ENCODE data around the gene SLC9A8.

Gene SLC9A8

GRCh38 chr20:49814057-49814694 is 1.5 kb downstream of the SLC9A8 start:
- no peak for DNase-seq

- no peak for DNase-seq
These were observed 6.2 kb downstream of the SLC9A8 start for GRCh38 chr20:49818816-49819215.

GRCh38 chr20:49819702-49820101 is 7.1 kb downstream of the SLC9A8 start:
- no peak for DNase-seq

GRCh38 chr20:49821381-49821780 is 8.8 kb downstream of the SLC9A8 start:
- no peak for DNase-seq

- no peak for DNase-seq
These were observed 9.3 kb downstream of the SLC9A8 start for GRCh38 chr20:49821870-49822331.

GRCh38 chr20:49823152-49823847 is 10.7 kb downstream of the SLC9A8 start:
- DNase-seq, result no peak

GRCh38 chr20:49824206-49824605 is 11.6 kb downstream of the SLC9A8 start:
- DNase-seq, result no peak

GRCh38 chr20:49825521-49826033 is 12.9 kb downstream of the SLC9A8 start:
- no peak for DNase-seq

- no peak for DNase-seq
These were observed 18.6 kb downstream of the SLC9A8 start for GRCh38 chr20:49831022-49831769.

- no peak for DNase-seq
These were observed 19.4 kb downstream of the SLC9A8 start for GRCh38 chr20:49831770-49832631.

GRCh38 chr20:49832632-49833327 is 20.2 kb downstream of the SLC9A8 start:
- DNase-seq, result no peak

GRCh38 chr20:49833483-49833882 is 20.9 kb downstream of the SLC9A8 start:
- DNase-seq, result no peak

- no peak for DNase-seq
These were observed 22.4 kb downstream of the SLC9A8 start for GRCh38 chr20:49835031-49835430.

- DNase-seq, result no peak
These were observed 25.9 kb downstream of the SLC9A8 start for GRCh38 chr20:49838546-49838945.

GRCh38 chr20:49843139-49843538 is 30.5 kb downstream of the SLC9A8 start:
- no peak for DNase-seq

- no peak for DNase-seq
These were observed 31.2 kb downstream of the SLC9A8 start for GRCh38 chr20:49843770-49844380.

- DNase-seq, result no peak
These were observed 32.4 kb downstream of the SLC9A8 start for GRCh38 chr20:49845060-49845459.

- peak; percentile 28 for DNase-seq
These were observed 33.7 kb downstream of the SLC9A8 start for GRCh38 chr20:49846206-49846807.

- DNase-seq, result no peak
These were observed 38.0 kb downstream of the SLC9A8 start for GRCh38 chr20:49850463-49851230.

- no peak for DNase-seq
These were observed 38.6 kb downstream of the SLC9A8 start for GRCh38 chr20:49851231-49851705.

Data from stimulated activated CD4-positive, alpha-beta T cell treated with anti-CD3 and anti-CD28 coated beads, Interleukin-4, amount 100 ng/mL, for 1 hour (primary cell).